ENCODE measurements around the gene RAB27A.

DNA sequence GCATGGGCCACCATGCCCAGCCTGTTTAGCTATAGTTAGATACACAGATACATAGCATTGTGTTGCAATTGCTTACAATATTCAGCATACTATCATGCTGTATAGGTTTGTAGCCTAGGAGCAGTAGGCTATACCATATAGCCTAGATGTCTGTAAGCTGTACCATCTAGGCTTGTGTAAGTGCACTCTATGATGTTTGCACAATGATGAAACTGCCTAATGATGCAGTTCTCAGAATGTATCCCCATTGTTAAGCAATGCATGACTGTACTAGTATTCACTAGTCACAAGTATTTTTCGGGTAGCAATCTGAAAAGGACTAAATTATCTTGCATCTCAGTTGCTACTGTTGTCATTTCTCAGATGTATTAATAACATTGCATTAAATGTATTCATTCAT is 45.4 kb upstream of the RAB27A start:
- TF ChIP-seq POLR2A (IDR thresholded peaks at IDR 0.05) = no peak
- TF ChIP-seq, protein P1, sequence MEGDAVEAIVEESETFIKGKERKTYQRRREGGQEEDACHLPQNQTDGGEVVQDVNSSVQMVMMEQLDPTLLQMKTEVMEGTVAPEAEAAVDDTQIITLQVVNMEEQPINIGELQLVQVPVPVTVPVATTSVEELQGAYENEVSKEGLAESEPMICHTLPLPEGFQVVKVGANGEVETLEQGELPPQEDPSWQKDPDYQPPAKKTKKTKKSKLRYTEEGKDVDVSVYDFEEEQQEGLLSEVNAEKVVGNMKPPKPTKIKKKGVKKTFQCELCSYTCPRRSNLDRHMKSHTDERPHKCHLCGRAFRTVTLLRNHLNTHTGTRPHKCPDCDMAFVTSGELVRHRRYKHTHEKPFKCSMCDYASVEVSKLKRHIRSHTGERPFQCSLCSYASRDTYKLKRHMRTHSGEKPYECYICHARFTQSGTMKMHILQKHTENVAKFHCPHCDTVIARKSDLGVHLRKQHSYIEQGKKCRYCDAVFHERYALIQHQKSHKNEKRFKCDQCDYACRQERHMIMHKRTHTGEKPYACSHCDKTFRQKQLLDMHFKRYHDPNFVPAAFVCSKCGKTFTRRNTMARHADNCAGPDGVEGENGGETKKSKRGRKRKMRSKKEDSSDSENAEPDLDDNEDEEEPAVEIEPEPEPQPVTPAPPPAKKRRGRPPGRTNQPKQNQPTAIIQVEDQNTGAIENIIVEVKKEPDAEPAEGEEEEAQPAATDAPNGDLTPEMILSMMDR (IDR thresholded peaks at IDR 0.05) = no peak

Data from body of pancreas (tissue), 4 donors.